DMS 273 (cell line): ENCODE results near the gene LPA.

Source experiments
- DNase-seq: peaks from one replicate; lab custom pipeline; 2025; ENCODE audit not compliant: unreplicated experiment; lab: John Stamatoyannopoulos, UW

LPA gene

GRCh38 chr6:160519133-160519532, 144.9 kb downstream of the LPA start:
- DNase-seq = no peak

- DNase-seq = no peak
Observed at GRCh38 chr6:160513836-160514235, 150.2 kb downstream of the LPA start.

GRCh38 chr6:160510976-160511617, 153.0 kb downstream of the LPA start:
- DNase-seq = no peak

- DNase-seq = no peak
Observed at GRCh38 chr6:160510199-160510598, 153.9 kb downstream of the LPA start.

GRCh38 chr6:160509610-160510009, 154.5 kb downstream of the LPA start:
- DNase-seq = no peak

GRCh38 chr6:160508599-160508998, 155.5 kb downstream of the LPA start:
- DNase-seq = no peak

GRCh38 chr6:160507420-160507819, 156.7 kb downstream of the LPA start:
- no peak for DNase-seq

- no peak for DNase-seq
Observed at GRCh38 chr6:160505970-160506369, 158.1 kb downstream of the LPA start.

GRCh38 chr6:160500639-160501038, 163.4 kb downstream of the LPA start:
- DNase-seq = no peak

GRCh38 chr6:160494576-160494975, 169.5 kb downstream of the LPA start:
- no peak for DNase-seq

GRCh38 chr6:160489091-160489490, 175.0 kb downstream of the LPA start:
- DNase-seq = no peak

- DNase-seq = no peak
Observed at GRCh38 chr6:160487116-160487515, 177.0 kb downstream of the LPA start.
